Left lung (tissue), 10 donors: ENCODE measurements around the gene FOXJ1. TPM values are rescaled to one million over a fixed set of nuclear protein-coding genes. Genes with fewer than 3 reads are reported as not detected.
"Not testable (repeated sequence)": the region's sequence is repeated elsewhere in the genome, so short reads cannot be mapped to it uniquely, and the experiment has no call there.

Experiments used
- ATAC-seq: fragments of 200-7000 bp; cut with Tn5 transposase; one replicate; pipeline ENCODE4 v1.9.1; 2020; ENCODE audit warnings: moderate library complexity
- DNase-seq, 4 donors: peaks; one replicate each; pipeline ENCODE4 v3.0.0-alpha.2; 2013 to 2020
- H3K27ac ChIP-seq, 2 donors: fragments of 200-600 bp; sonication (generic) in 1 of 2; one replicate each; pipeline versions ENCODE4 v1.5.0 to v1.8.0; 2020 to 2021
- H3K27me3 ChIP-seq, 2 donors: fragments of 200-600 bp; sonication (generic) in 1 of 2; one replicate each; pipeline versions ENCODE4 v1.5.0 to v1.8.0; 2020 to 2021
- H3K36me3 ChIP-seq, 2 donors: fragments of 200-600 bp; sonication (generic) in 1 of 2; one replicate each; pipeline versions ENCODE4 v1.5.0 to v1.8.0; 2020 to 2021
- H3K4me1 ChIP-seq, 2 donors: fragments of 200-600 bp; one replicate each; pipeline ENCODE4 v1.8.0; 2021
- H3K4me3 ChIP-seq, 2 donors: fragments of 200-600 bp; sonication (generic) in 1 of 2; one replicate each; pipeline versions ENCODE4 v1.5.0 to v1.8.0; 2020 to 2021; ENCODE audit warnings: mild to moderate bottlenecking in 1 of 2
- H3K9me3 ChIP-seq, 2 donors: fragments of 200-600 bp; sonication (generic) in 1 of 2; one replicate each; pipeline versions ENCODE4 v1.5.0 to v1.8.0; 2020 to 2021
- CTCF ChIP-seq, 2 donors: fragments of 200-600 bp; sonication (generic) in 1 of 2; IDR thresholded peaks; one replicate each; pipeline versions ENCODE4 v1.5.0 to v1.8.0; 2021; ENCODE audit warnings: antibody characterized with exemption in 2 of 2
- intact Hi-C, 2 donors: fragments of 100-400 bp; cut with DNase I; formaldehyde crosslinking; loops; one replicate each; pipeline versions ENCODE4 v1.11.2 to v1.14.2; 2022
- polyA plus RNA-seq, 6 donors: library from polyadenylated mRNA; unstranded; fragments of 120-200 nt; gene quantifications; one replicate each; pipeline ENCODE4 v1.2.1, GENCODE V29; 2013; ENCODE audit not compliant: insufficient read length in 6 of 6
- total RNA-seq, 2 donors: library from RNA; stranded (reverse); fragmentation: NEBNext Ultra II Directional; extraction: Animal tissue kit (Norgen Biotek cat#: 25700); gene quantifications; one replicate each; pipeline ENCODE4 v1.2.1, GENCODE V29; 2021
- donor health status: DM: no; HTN: yes; CAD: no.
- donor health status: DM: no; HTN: no; CAD: no.

The FOXJ1 gene
- total and polyA plus RNA-seq, 8 donors, result 7.7 to 30.4 (median 19.1) TPM

- no peak overlapping the region for H3K4me3 ChIP-seq
- DNase-seq (peak in 2 of 4 donors; percentile 38 to 57), ATAC-seq (no peak)
- no peaks in the 10 kb centered on the region for H3K9me3 ChIP-seq
- peaks cover 0 to 3% of the 10 kb centered on the region in 2 donors for H3K4me1 ChIP-seq
- H3K36me3 ChIP-seq, result no peaks in the 10 kb centered on the region
- no peaks in the 10 kb centered on the region for H3K27me3 ChIP-seq
- no peak for TF ChIP-seq CTCF (IDR thresholded peaks at IDR 0.05)
- no peak overlapping the region for H3K27ac ChIP-seq
- intact Hi-C loops, result no loop called here
Measured at GRCh38 chr17:76188213-76189016, 47.4 kb upstream of the FOXJ1 start.

GRCh38 chr17:76186774-76187173 is 45.7 kb upstream of the FOXJ1 start:
- DNase-seq, H3K27ac ChIP-seq, H3K4me1 ChIP-seq, H3K4me3 ChIP-seq, H3K9me3 ChIP-seq, ATAC-seq, H3K27me3 ChIP-seq, H3K36me3 ChIP-seq, intact Hi-C loops: not testable (repeated sequence)

- no peaks in the 10 kb centered on the region for H3K9me3 ChIP-seq
- H3K4me3 ChIP-seq, result no peak overlapping the region
- no peak for TF ChIP-seq CTCF (IDR thresholded peaks at IDR 0.05)
- DNase-seq (no peak), ATAC-seq (no peak)
- no peaks in the 10 kb centered on the region for H3K36me3 ChIP-seq
- intact Hi-C loops, result no loop called here
- no peaks in the 10 kb centered on the region for H3K27me3 ChIP-seq
- H3K27ac ChIP-seq, result no peak overlapping the region
- peaks cover 0 to 16% of the 10 kb centered on the region in 2 donors for H3K4me1 ChIP-seq
Measured at GRCh38 chr17:76184290-76184689, 43.2 kb upstream of the FOXJ1 start.

GRCh38 chr17:76182016-76182764 is 41.1 kb upstream of the FOXJ1 start:
- peak; percentile 79 to 93 for TF ChIP-seq CTCF (IDR thresholded peaks at IDR 0.05)
- Histone ChIP-seq H3K4me1 (peaks cover 0 to 17% of the 10 kb centered on the region in 2 donors), H3K9me3 (no peaks in the 10 kb centered on the region), H3K4me3 (no peak overlapping the region), H3K27me3 (no peaks in the 10 kb centered on the region), H3K27ac (no peak overlapping the region), H3K36me3 (no peaks in the 10 kb centered on the region)
- intact Hi-C loops, result no loop called here
- DNase-seq, result peak; percentile 77 to 89 (median 86)
- ATAC-seq, result peak; percentile 98

GRCh38 chr17:76179496-76180467 is 38.7 kb upstream of the FOXJ1 start:
- Histone ChIP-seq H3K4me1 (peaks cover 0 to 17% of the 10 kb centered on the region in 2 donors), H3K4me3 (no peak overlapping the region), H3K36me3 (no peaks in the 10 kb centered on the region), H3K9me3 (no peaks in the 10 kb centered on the region), H3K27me3 (no peaks in the 10 kb centered on the region), H3K27ac (peak overlapping the region in 1 of 2 donors; percentile 5)
- DNase-seq (no peak), ATAC-seq (no peak)
- intact Hi-C loops, result loop anchor here in 1 of 2 donors (5.0 kb wide), 1 partner anchor 57 kb away; no protein-coding TSS in a partner anchor
- TF ChIP-seq CTCF (IDR thresholded peaks at IDR 0.05), result no peak
